Measurements from ENCODE around the gene TBCB. TPM values are rescaled to one million over a fixed set of nuclear protein-coding genes. Genes with fewer than 3 reads are reported as not detected.
A peak's percentile ranks its signal among the peaks of the same experiment; 100 is the strongest.
"Not testable (repeated sequence)": the region's sequence is repeated elsewhere in the genome, so short reads cannot be mapped to it uniquely, and the experiment has no call there.

TBCB gene
- total RNA-seq, 2 donors from 2014 or later, result 119 to 212 TPM

DNA sequence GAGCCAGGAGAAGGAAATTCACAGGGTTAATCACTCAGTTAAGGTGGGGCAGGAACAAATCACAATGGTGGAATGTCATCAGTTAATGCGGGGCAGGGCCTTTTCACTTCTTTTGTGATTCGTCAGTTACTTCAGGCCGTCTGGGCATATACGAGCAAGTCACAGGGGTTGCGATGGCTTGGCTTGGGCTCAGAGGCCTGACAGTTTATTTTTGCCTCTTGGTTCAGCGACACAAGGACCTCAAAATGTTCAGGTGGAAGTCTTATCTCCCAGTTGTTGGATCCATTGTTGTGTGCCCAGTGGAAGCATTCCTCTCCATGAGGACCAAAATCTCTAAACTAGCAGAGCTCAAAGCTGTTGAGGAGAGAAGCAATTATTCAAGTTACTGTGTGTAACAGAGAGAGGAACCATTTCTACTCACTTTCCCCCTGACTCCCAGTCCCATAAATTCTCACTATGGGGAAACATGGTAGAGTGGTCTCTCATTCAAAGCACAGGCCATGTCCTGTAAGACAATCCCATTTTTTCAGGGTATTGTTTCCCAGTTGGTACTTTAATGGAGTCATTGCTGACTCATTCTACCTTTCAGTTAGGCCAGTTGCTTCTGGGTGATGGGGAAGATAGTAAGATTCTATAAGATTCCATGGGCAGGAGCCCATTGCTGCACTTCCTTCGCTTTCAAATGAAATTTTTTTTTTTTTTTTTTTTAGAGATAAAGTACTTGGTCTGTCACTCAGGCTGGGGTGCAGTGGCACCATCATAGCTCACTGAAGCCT lies 45.7 kb downstream of the TBCB start:
- WGBS, result 81% methylated on average over 7 of the region's 7 CpGs
- no peak for DNase-seq (ENCODE audit: low spot score)
- no peak overlapping the region for H3K4me3 ChIP-seq
- H3K36me3 ChIP-seq, result no peaks in the 10 kb centered on the region
- H3K27me3 ChIP-seq (replicated peaks; ENCODE audit: insufficient read depth), result no peaks in the 10 kb centered on the region
- intact Hi-C loops (cut with DNase I), result no loop called here
- no peaks in the 10 kb centered on the region for H3K4me1 ChIP-seq (replicated peaks)
- H3K9me3 ChIP-seq, result no peaks in the 10 kb centered on the region
- TF ChIP-seq POLR2A (IDR thresholded peaks at IDR 0.05), result no peak
- TF ChIP-seq POLR2AphosphoS5 (IDR thresholded peaks at IDR 0.05), result no peak
- TF ChIP-seq, protein P1, sequence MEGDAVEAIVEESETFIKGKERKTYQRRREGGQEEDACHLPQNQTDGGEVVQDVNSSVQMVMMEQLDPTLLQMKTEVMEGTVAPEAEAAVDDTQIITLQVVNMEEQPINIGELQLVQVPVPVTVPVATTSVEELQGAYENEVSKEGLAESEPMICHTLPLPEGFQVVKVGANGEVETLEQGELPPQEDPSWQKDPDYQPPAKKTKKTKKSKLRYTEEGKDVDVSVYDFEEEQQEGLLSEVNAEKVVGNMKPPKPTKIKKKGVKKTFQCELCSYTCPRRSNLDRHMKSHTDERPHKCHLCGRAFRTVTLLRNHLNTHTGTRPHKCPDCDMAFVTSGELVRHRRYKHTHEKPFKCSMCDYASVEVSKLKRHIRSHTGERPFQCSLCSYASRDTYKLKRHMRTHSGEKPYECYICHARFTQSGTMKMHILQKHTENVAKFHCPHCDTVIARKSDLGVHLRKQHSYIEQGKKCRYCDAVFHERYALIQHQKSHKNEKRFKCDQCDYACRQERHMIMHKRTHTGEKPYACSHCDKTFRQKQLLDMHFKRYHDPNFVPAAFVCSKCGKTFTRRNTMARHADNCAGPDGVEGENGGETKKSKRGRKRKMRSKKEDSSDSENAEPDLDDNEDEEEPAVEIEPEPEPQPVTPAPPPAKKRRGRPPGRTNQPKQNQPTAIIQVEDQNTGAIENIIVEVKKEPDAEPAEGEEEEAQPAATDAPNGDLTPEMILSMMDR (IDR thresholded peaks at IDR 0.05), result no peak
- H3K27ac ChIP-seq, result no peak overlapping the region

DNA sequence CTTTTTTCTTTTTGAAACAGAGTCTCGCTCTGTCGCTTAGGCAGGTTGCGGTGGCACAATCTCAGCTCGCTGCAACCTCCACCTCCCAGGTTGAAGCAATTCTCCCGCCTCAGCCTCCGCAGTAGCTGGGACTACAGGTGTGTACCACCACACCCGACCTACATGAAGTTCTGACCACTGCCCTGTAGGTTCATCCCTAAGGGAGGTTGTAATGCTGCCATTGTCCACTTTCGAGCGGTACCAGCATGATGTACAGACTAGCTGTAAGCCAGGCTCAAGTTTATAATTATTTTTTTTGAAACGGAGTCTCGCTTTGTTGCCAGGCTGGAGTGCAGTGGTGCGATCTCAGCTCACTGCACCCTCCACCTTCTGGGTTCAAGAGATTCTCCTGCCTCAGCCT lies 48.5 kb downstream of the TBCB start:
- Histone ChIP-seq H3K9me3 (no peaks in the 10 kb centered on the region), H3K4me1 (replicated peaks) (no peaks in the 10 kb centered on the region), H3K27ac (no peak overlapping the region), H3K27me3 (replicated peaks; ENCODE audit: insufficient read depth) (no peaks in the 10 kb centered on the region), H3K36me3 (no peaks in the 10 kb centered on the region), H3K4me3 (no peak overlapping the region)
- TF ChIP-seq POLR2AphosphoS5 (IDR thresholded peaks at IDR 0.05) (no peak), POLR2A (IDR thresholded peaks at IDR 0.05) (no peak)
- TF ChIP-seq, protein P1 (IDR thresholded peaks at IDR 0.05), result no peak
- WGBS, result 95% methylated on average over 12 of the region's 12 CpGs
- DNase-seq (ENCODE audit: low spot score), result no peak
- intact Hi-C loops (cut with DNase I), result no loop called here

DNA sequence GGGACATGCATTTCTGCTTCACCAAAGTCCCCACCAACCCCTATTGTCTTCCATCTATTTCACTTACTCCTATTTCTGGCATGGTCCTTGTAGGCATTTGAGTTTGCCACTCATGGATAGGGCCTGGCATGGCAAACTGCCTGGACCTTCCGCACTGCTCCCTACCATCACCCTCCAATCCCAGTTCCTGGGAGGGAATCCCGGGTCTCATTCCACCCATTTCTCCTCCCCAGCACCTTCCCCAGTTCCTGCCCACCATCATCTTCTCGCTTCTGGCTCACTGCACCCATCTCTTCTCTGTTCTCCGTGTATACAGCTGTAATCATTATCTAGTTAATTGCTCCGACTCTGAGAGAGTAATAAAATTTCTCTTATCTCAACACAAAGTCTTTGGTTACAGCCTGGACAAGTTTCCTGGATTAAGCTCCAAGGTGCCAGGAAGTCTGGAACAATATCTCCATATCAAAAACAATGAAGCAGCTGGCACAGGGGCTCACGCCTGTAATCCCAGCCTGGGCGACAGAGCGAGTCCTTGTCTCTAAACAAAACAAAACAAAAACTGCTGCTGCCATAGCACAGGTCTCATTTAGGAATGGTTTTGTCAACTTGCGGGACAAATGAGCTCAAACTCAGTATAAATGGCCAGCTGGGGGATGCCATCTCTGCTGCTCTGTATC lies 54.0 kb downstream of the TBCB start:
- peak; percentile 30 for DNase-seq (ENCODE audit: low spot score)
- Histone ChIP-seq H3K4me3 (no peak overlapping the region), H3K27ac (peak overlapping the region; percentile 54 to 68), H3K27me3 (replicated peaks; ENCODE audit: insufficient read depth) (no peaks in the 10 kb centered on the region), H3K36me3 (no peaks in the 10 kb centered on the region), H3K9me3 (no peaks in the 10 kb centered on the region), H3K4me1 (replicated peaks) (no peaks in the 10 kb centered on the region)
- TF ChIP-seq, protein P1 (IDR thresholded peaks at IDR 0.05), result no peak
- peak; percentile 37 for TF ChIP-seq POLR2AphosphoS5 (IDR thresholded peaks at IDR 0.05)
- 14% methylated on average over 9 of the region's 9 CpGs for WGBS
- intact Hi-C loops (cut with DNase I), result no loop called here

DNA sequence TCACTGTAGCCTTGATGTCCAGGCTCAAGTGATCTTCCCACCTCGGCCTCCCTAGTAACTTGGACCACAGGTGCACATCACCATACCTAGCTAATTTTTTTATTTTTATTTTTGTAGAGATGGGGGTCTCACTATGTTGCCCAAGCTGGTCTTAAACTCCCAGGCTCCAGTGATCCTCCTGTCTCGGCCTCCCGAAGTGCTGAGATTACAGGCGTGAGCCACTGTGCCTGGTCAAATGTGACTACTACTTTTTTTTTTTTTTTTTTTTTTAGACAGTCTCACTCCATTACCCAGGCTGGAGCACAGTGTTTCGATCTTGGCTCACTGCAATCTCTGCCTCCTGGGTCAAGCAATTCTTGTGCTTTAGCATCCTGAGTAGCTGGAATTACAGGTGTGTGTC lies 57.6 kb downstream of the TBCB start:
- intact Hi-C loops (cut with DNase I), result no loop called here
- Histone ChIP-seq H3K27me3 (replicated peaks; ENCODE audit: insufficient read depth) (no peaks in the 10 kb centered on the region), H3K36me3 (no peaks in the 10 kb centered on the region), H3K4me3 (no peak overlapping the region), H3K27ac (no peak overlapping the region), H3K9me3 (no peaks in the 10 kb centered on the region), H3K4me1 (replicated peaks) (no peaks in the 10 kb centered on the region)
- no peak for DNase-seq (ENCODE audit: low spot score)
- WGBS, result 95% methylated on average over 5 of the region's 5 CpGs
- TF ChIP-seq, protein P1 (IDR thresholded peaks at IDR 0.05), result no peak
- TF ChIP-seq POLR2A (IDR thresholded peaks at IDR 0.05) (no peak), POLR2AphosphoS5 (IDR thresholded peaks at IDR 0.05) (no peak)

DNA sequence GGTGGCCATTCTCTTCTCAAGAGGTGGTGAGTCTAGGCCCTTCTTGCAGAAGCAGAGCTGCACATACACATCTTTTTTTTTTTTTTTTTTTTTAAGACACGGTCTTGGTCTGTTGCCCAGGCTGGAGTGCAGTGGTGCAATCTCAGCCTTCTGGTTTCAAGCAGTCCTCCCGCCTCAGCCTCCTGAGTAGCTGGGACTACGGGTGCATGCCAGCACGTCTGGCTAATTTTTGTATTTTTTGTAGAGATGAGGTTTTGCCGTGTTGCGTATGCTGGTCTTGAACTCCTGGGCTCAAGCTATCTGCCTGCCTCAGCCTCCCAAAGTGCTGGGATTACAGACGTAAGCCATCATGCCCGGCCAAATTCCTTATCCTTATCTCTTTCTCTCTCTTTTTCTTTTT lies 58.6 kb downstream of the TBCB start:
- WGBS, result 77% methylated on average over 8 of the region's 8 CpGs
- H3K4me3 ChIP-seq; H3K9me3 ChIP-seq; H3K4me1 ChIP-seq (replicated peaks); intact Hi-C loops (cut with DNase I); H3K27ac ChIP-seq; H3K36me3 ChIP-seq; H3K27me3 ChIP-seq (replicated peaks; ENCODE audit: insufficient read depth); DNase-seq (ENCODE audit: low spot score): not testable (repeated sequence)

Other genes with a start within 250 kb of the TBCB start
- 10 to 100 TPM in 1 of 2 donors, 1 to 10 TPM in 1; 3.6 to 38.0 TPM for gene APLP1, start 246.9 kb upstream of the TBCB start, total RNA-seq
- 10 to 100 TPM in 1 of 2 donors, 1 to 10 TPM in 1; 5.6 to 10.8 TPM for gene NFKBID, start 214.9 kb upstream of the TBCB start, total RNA-seq
- 1 to 10 TPM in 1 of 2 donors, not detected in 1; 4.9 TPM for gene HCST, start 212.9 kb upstream of the TBCB start, total RNA-seq
- gene TYROBP, start 207.2 kb upstream of the TBCB start, total RNA-seq, result 10 to 100 TPM; 30.6 to 60.7 TPM
- gene LRFN3, start 179.1 kb upstream of the TBCB start, total RNA-seq, result 10 to 100 TPM; 21.7 to 32.3 TPM
- 10 to 100 TPM; 32.4 to 75.1 TPM for gene SDHAF1, start 120.3 kb upstream of the TBCB start, total RNA-seq
- 10 to 100 TPM; 14.2 to 41.1 TPM for gene SYNE4, start 106.7 kb upstream of the TBCB start, total RNA-seq
- gene ALKBH6, start 101.3 kb upstream of the TBCB start, total RNA-seq, result 10 to 100 TPM; 42.0 to 49.0 TPM
- 10 to 100 TPM in 1 of 2 donors, 1 to 10 TPM in 1; 7.4 to 31.2 TPM for gene CLIP3, start 82.6 kb upstream of the TBCB start, total RNA-seq
- gene THAP8, start 61.2 kb upstream of the TBCB start, total RNA-seq, result 10 to 100 TPM; 12.0 to 21.9 TPM
- 10 to 100 TPM in 1 of 2 donors, under 1 TPM in 1; 0.64 to 28.6 TPM for gene WDR62, start 60.6 kb upstream of the TBCB start, total RNA-seq
- not detected for gene OVOL3, start 4.3 kb upstream of the TBCB start, total RNA-seq
- 10 to 100 TPM; 45.6 to 56.7 TPM for gene POLR2I, start 593 bp upstream of the TBCB start, total RNA-seq
- 100 to 1,000 TPM; 168 to 196 TPM for gene CAPNS1, start 24.6 kb downstream of the TBCB start, total RNA-seq
- gene COX7A1, start 37.0 kb downstream of the TBCB start, total RNA-seq, result 10 to 100 TPM in 1 of 2 donors, 1 to 10 TPM in 1; 6.5 to 28.8 TPM
- 1 to 10 TPM; 3.6 to 6.4 TPM for gene ZNF565, start 99.2 kb downstream of the TBCB start, total RNA-seq
- gene ZNF146, start 99.6 kb downstream of the TBCB start, total RNA-seq, result 10 to 100 TPM; 46.9 to 83.6 TPM